Muscle layer of duodenum (tissue), 2 donors: Measurements from ENCODE around the gene PRLR.

Experiments used
- H3K27ac ChIP-seq: one replicate; pipeline ENCODE4 v1.7.0; 2013; ENCODE audit warnings: mild to moderate bottlenecking, low read length
- H3K27me3 ChIP-seq: one replicate; pipeline ENCODE4 v1.7.0; 2013; ENCODE audit warnings: low read depth, mild to moderate bottlenecking, control low read depth, low read length
- H3K36me3 ChIP-seq, 2 donors: one replicate each; pipeline ENCODE4 v1.7.0; 2013; ENCODE audit warnings: low read length in 2 of 2, control low read depth in 1 of 2, mild to moderate bottlenecking in 1 of 2; ENCODE audit not compliant: insufficient read depth in 2 of 2, control insufficient read depth in 1 of 2
- H3K4me1 ChIP-seq, 2 donors: one replicate each; pipeline ENCODE4 v1.7.0; 2013; ENCODE audit warnings: low read length in 2 of 2, mild to moderate bottlenecking in 2 of 2, control low read depth in 1 of 2, moderate library complexity in 1 of 2; ENCODE audit not compliant: insufficient read depth in 2 of 2, control insufficient read depth in 1 of 2
- H3K4me3 ChIP-seq, 2 donors: one replicate each; pipeline ENCODE4 v1.7.0; 2013; ENCODE audit warnings: low read length in 2 of 2, low read depth in 1 of 2, mild to moderate bottlenecking in 1 of 2
- H3K9me3 ChIP-seq, 2 donors: one replicate each; pipeline ENCODE4 v1.7.0; 2013; ENCODE audit warnings: low read length in 2 of 2, control low read depth in 1 of 2, mild to moderate bottlenecking in 1 of 2; ENCODE audit not compliant: control insufficient read depth in 1 of 2
- donor health status: healthy.

Gene PRLR

GRCh38 chr5:35009019-35009418 lies 221.3 kb downstream of the PRLR start:
- Histone ChIP-seq H3K4me1 (no peaks in the 10 kb centered on the region), H3K27me3 (peaks cover 5% of the 10 kb centered on the region), H3K9me3 (no peaks in the 10 kb centered on the region), H3K36me3 (no peaks in the 10 kb centered on the region), H3K4me3 (no peak overlapping the region), H3K27ac (no peak overlapping the region)

GRCh38 chr5:35004771-35005170 lies 225.5 kb downstream of the PRLR start:
- Histone ChIP-seq H3K9me3 (no peaks in the 10 kb centered on the region), H3K4me1 (no peaks in the 10 kb centered on the region), H3K4me3 (no peak overlapping the region), H3K27ac (no peak overlapping the region), H3K27me3 (peaks cover 5% of the 10 kb centered on the region), H3K36me3 (no peaks in the 10 kb centered on the region)

GRCh38 chr5:35004200-35004599 lies 226.1 kb downstream of the PRLR start:
- Histone ChIP-seq H3K4me1 (no peaks in the 10 kb centered on the region), H3K4me3 (no peak overlapping the region), H3K27ac (no peak overlapping the region), H3K36me3 (no peaks in the 10 kb centered on the region), H3K9me3 (no peaks in the 10 kb centered on the region), H3K27me3 (peaks cover 5% of the 10 kb centered on the region)

- no peaks in the 10 kb centered on the region for H3K36me3 ChIP-seq
- H3K4me1 ChIP-seq = no peaks in the 10 kb centered on the region
- peaks cover 5% of the 10 kb centered on the region for H3K27me3 ChIP-seq
- no peak overlapping the region for H3K4me3 ChIP-seq
- H3K27ac ChIP-seq = no peak overlapping the region
- no peaks in the 10 kb centered on the region for H3K9me3 ChIP-seq
Measured at GRCh38 chr5:35003018-35003957, 227.0 kb downstream of the PRLR start.

- Histone ChIP-seq H3K9me3 (no peaks in the 10 kb centered on the region), H3K27me3 (peaks cover 5% of the 10 kb centered on the region), H3K36me3 (no peaks in the 10 kb centered on the region), H3K4me3 (no peak overlapping the region), H3K4me1 (no peaks in the 10 kb centered on the region), H3K27ac (no peak overlapping the region)
Measured at GRCh38 chr5:35002459-35002858, 227.8 kb downstream of the PRLR start.

- H3K27me3 ChIP-seq = peaks cover 3% of the 10 kb centered on the region
- no peaks in the 10 kb centered on the region for H3K4me1 ChIP-seq
- H3K9me3 ChIP-seq = no peaks in the 10 kb centered on the region
- no peak overlapping the region for H3K4me3 ChIP-seq
- H3K36me3 ChIP-seq = no peaks in the 10 kb centered on the region
- no peak overlapping the region for H3K27ac ChIP-seq
Measured at GRCh38 chr5:35001842-35002241, 228.4 kb downstream of the PRLR start.
